Activated CD8-positive, alpha-beta memory T cell treated with anti-CD3 and anti-CD28 coated beads, Interleukin-2, amount 10 ng/mL, durations not matched to agents 7 days and 5 days (primary cell): ENCODE measurements around the gene KIF6. TPM values are rescaled to one million over a fixed set of nuclear protein-coding genes. Genes with fewer than 3 reads are reported as not detected.

Experiments
- ATAC-seq: fragments of 150-1000 bp; cut with Tn5 transposase; one replicate; pipeline ENCODE4 v1.10.0; 2021; ENCODE audit warnings: moderate library complexity
- CTCF ChIA-PET: fragments of 350-600 bp; sonication (Branson Sonifier 250); formaldehyde crosslinking; loops from one replicate; lab custom pipeline; 2021; ENCODE audit warnings: antibody characterized with exemption; lab: Charles Lee
- DNase-seq: peaks from one replicate; pipeline ENCODE4 v3.0.0-alpha.2; 2020
- H3K27ac Mint-ChIP-seq: one replicate; pipeline ENCODE4 v1.8.0; 2021; ENCODE audit warnings: mild to moderate bottlenecking, mixed read lengths
- H3K27me3 Mint-ChIP-seq: one replicate; pipeline ENCODE4 v1.8.0; 2021; ENCODE audit warnings: mixed read lengths
- H3K36me3 Mint-ChIP-seq: one replicate; pipeline ENCODE4 v1.8.0; 2021; ENCODE audit warnings: mild to moderate bottlenecking, mixed read lengths
- H3K4me1 Mint-ChIP-seq: one replicate; pipeline ENCODE4 v1.8.0; 2021; ENCODE audit warnings: mixed read lengths
- H3K4me3 Mint-ChIP-seq: one replicate; pipeline ENCODE4 v1.8.0; 2021; ENCODE audit warnings: mild to moderate bottlenecking, moderate library complexity, mixed read lengths
- H3K9me3 Mint-ChIP-seq: one replicate; pipeline ENCODE4 v1.8.0; 2022; ENCODE audit warnings: low read depth, mixed read lengths
- total RNA-seq, 2 experiments: library from RNA; stranded (reverse); gene quantifications; one replicate each; pipeline ENCODE4 v1.2.3, GENCODE V29; 2021

Gene KIF6
- total RNA-seq, 2 experiments from 2014 or later, result not detected

DNA sequence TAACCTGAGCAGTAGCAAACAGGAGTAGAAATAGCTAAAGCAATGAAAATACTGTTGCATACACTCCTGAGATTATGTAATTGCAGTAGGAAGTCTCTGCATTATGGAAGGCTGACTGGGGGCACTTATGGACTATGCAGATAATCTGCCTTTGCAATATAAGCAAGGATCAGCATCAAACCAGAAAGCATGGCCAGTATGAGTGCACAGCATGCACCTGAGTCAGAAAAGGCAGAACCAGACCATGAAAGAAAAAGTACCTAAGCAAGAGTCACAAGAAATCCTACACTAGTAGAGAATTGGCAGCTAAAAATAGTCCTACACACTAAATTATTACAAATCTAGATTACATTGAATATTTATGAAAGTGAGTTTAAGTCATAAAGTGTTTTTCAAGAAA is 164.3 kb downstream of the KIF6 start:
- H3K4me3 Mint-ChIP-seq, result no peak overlapping the region
- no peak overlapping the region for H3K27ac Mint-ChIP-seq
- H3K4me1 Mint-ChIP-seq, result no peaks in the 10 kb centered on the region
- H3K36me3 Mint-ChIP-seq, result no peaks in the 10 kb centered on the region
- no peaks in the 10 kb centered on the region for H3K9me3 Mint-ChIP-seq
- no peak for DNase-seq
- CTCF ChIA-PET, result interaction anchor here (0.7 kb wide), 1 partner anchor 17 kb away, joined by 3 read pairs; no protein-coding TSS in a partner anchor
- ATAC-seq, result no peak
- H3K27me3 Mint-ChIP-seq, result peaks cover 13% of the 10 kb centered on the region

DNA sequence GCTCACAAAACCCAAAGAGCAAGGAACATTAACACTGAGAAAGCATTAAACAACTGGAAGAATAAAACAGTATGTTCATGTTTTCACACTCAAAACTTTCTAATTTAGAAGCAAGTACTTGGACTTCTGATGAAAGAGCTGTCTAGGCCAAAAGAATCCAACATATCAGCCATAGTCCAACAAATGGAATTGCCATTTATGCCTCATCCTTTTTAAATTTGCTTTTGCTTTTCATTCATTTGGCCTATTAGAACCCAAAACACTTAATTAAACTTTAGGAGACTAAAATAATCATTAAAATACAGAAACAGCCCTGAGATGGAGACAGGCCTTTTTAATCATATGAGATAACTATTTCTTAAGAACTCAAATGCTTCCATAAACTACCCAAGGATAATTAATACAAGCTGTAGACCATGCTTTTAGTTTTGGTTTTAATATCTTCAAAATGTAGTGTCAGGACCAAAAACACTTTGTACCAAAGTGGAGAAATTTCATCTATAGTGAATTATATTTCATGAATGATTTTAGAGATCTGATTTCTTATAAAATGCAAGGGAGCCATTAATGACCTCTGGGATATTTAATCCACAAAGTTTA is 166.5 kb downstream of the KIF6 start:
- CTCF ChIA-PET, result no interaction called here
- no peak overlapping the region for H3K4me3 Mint-ChIP-seq
- DNase-seq (no peak), ATAC-seq (no peak)
- H3K9me3 Mint-ChIP-seq, result no peaks in the 10 kb centered on the region
- no peak overlapping the region for H3K27ac Mint-ChIP-seq
- H3K36me3 Mint-ChIP-seq, result no peaks in the 10 kb centered on the region
- no peaks in the 10 kb centered on the region for H3K4me1 Mint-ChIP-seq
- H3K27me3 Mint-ChIP-seq, result peaks cover 10% of the 10 kb centered on the region

DNA sequence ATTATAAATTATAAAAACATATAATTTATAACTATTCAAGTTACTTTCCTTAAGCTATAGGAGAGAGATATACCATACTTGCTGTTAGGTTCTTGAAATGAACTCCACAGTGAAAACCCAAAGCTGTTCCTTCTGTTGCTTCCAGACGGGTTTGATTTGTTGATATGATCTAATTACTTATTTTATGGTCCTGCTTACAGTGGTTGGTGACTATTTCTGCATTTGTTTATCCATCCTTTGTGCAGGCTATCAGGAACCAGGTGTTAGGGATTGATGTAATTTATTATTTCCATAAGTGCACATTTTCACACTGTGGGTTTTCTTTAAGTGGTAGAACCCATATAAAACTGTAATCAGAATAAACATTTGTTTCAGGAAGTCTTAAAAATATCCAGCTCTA is 167.1 kb downstream of the KIF6 start:
- CTCF ChIA-PET, result no interaction called here
- DNase-seq (no peak), ATAC-seq (no peak)
- Mint-ChIP-seq H3K4me1 (no peaks in the 10 kb centered on the region), H3K36me3 (no peaks in the 10 kb centered on the region), H3K27me3 (peaks cover 10% of the 10 kb centered on the region), H3K4me3 (no peak overlapping the region), H3K27ac (no peak overlapping the region), H3K9me3 (no peaks in the 10 kb centered on the region)

DNA sequence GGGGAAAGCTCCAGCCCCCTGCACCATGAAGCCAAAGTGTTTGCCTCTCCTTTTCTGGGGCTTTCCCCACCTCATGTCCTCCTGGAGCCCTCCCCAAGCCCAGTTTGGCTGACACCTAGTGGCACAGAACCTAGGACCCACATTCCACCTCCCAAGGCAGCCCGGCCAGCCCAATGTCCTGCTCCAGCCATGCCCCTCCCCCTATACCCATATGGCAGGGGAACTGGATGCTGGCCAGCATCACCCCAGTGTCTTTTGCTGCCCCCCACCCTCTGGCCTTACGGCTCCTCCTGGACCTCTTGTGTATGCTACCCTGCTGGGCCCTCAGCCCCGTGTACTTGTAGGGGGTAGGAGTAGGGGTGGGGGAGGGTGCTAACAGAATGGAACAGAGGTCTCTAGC is 170.1 kb downstream of the KIF6 start:
- DNase-seq (no peak), ATAC-seq (no peak)
- H3K4me3 Mint-ChIP-seq, result no peak overlapping the region

DNA sequence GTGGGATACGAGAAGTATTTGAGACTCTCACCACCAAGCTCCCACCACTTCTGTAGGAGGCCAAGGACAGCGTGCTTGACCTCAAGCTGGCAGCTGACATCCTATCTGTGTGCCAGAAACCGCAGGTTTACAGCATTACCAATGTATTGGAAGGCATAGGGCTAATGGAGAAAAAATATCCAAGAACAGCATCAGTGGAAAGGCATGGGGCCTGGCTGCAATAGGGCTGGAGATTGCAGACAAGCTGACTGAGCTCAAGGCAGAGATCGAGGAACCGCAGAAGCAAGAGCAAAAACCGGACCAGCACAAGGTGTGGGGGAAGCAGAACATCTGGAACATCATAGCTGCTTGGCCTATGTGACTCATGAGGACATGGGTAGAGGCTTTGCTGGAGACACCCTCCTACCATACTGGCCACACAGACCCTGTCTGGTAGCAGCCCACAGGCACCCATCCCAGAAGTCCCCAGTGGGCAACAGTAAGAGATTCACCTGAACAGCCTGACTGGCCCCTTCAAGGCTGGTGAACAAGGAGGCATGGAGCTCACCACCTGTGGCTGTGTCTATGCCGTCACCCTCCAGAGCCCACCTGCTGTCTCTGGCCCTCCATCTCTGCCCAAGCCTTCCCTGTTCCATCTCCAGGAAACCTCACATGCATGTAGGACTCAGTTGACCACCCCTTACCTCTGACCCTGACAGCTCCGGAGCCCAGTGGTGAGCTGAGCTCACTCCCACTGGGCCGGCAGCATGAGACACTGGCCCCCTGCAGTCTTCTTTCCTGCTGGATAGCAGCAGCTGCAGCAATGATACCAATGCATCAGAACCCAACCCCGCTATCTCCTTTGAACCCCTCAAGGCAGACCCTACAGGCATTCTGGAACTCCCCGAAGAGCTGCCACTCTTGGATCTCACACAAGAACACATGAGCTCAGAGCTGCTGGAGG is 171.1 kb downstream of the KIF6 start:
- H3K27ac Mint-ChIP-seq, result no peak overlapping the region
- peaks cover 6% of the 10 kb centered on the region for H3K27me3 Mint-ChIP-seq
- ATAC-seq (no peak), DNase-seq (no peak)
- H3K36me3 Mint-ChIP-seq, result no peaks in the 10 kb centered on the region
- CTCF ChIA-PET, result no interaction called here
- no peaks in the 10 kb centered on the region for H3K9me3 Mint-ChIP-seq
- no peaks in the 10 kb centered on the region for H3K4me1 Mint-ChIP-seq
- no peak overlapping the region for H3K4me3 Mint-ChIP-seq

More for the DNA sequence above, 170.1 kb downstream of the KIF6 start:
- H3K36me3 Mint-ChIP-seq, result no peaks in the 10 kb centered on the region
- H3K4me1 Mint-ChIP-seq, result no peaks in the 10 kb centered on the region
- CTCF ChIA-PET, result interaction anchor here (0.7 kb wide), 1 partner anchor 340 kb away, joined by 3 read pairs; no protein-coding TSS in a partner anchor
- H3K27ac Mint-ChIP-seq, result no peak overlapping the region
- H3K27me3 Mint-ChIP-seq, result peaks cover 9% of the 10 kb centered on the region
- no peaks in the 10 kb centered on the region for H3K9me3 Mint-ChIP-seq

DNA sequence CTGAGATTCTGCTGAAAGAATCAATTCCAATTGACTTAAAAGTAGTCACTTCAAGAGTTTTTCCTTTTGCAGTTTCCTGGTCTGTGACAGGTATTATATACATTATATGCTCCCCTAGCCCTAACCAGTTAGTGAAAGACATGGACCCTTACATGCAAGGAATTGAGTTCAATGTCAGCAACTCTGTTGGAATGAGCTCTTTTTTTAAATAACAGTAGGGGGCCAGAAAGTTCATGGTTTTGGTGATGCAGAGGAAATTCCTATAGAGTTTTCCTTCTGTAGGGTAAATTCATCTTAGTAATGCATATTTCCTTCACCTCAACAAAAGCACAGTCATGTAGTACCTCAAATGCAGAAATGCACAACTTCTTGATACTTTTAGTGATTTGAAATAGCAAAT is 172.2 kb downstream of the KIF6 start:
- Mint-ChIP-seq H3K27ac (no peak overlapping the region), H3K27me3 (peaks cover 6% of the 10 kb centered on the region), H3K4me3 (no peak overlapping the region), H3K9me3 (no peaks in the 10 kb centered on the region), H3K4me1 (no peaks in the 10 kb centered on the region), H3K36me3 (no peaks in the 10 kb centered on the region)
- DNase-seq (no peak), ATAC-seq (no peak)
- CTCF ChIA-PET, result no interaction called here

DNA sequence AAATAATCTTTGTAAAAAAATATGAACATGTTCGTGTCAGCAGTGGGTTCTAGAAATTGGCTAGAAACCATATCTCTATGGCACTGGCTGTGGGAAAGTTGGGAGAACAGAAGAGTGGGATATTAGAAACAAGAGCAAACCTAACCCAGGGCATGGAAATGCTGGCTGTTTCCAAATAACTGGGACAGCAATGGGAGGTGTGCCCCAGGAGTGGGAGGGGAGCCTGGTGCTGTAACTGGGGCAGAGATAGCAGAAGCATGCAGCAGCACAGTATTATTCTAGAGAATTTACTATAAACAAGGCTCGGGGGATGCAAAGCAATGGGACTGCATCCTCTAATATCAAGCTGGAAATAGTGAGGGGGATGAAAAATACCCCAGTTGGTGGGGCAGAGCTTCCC is 175.0 kb downstream of the KIF6 start:
- Mint-ChIP-seq H3K9me3 (no peaks in the 10 kb centered on the region), H3K27me3 (peaks cover 12% of the 10 kb centered on the region), H3K4me3 (no peak overlapping the region), H3K4me1 (no peaks in the 10 kb centered on the region), H3K36me3 (no peaks in the 10 kb centered on the region), H3K27ac (no peak overlapping the region)
- ATAC-seq, result no peak
- CTCF ChIA-PET, result no interaction called here
- DNase-seq, result no peak

DNA sequence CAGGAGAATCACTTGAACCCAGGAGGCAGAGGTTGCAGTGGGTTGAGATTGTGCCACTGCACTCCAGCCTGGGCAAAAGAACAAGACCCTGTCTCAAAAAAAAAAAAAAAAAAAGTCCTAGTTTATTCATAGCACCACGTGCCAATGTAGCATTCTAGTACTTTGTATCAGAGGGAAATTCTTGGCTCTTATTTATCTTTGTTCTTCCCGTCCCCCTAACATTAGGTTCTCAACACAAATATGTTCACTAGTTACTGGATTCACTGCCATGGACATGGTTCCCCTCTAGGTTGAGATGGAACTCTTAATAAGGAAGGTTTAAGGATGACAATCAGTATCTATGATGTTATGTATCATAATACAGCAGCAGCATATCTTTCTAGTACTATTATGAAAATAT is 178.5 kb downstream of the KIF6 start:
- Mint-ChIP-seq H3K4me1 (no peaks in the 10 kb centered on the region), H3K4me3 (no peak overlapping the region), H3K36me3 (no peaks in the 10 kb centered on the region), H3K9me3 (no peaks in the 10 kb centered on the region), H3K27ac (no peak overlapping the region), H3K27me3 (peaks cover 23% of the 10 kb centered on the region)
- no peak for DNase-seq
- no peak for ATAC-seq
- CTCF ChIA-PET, result no interaction called here

DNA sequence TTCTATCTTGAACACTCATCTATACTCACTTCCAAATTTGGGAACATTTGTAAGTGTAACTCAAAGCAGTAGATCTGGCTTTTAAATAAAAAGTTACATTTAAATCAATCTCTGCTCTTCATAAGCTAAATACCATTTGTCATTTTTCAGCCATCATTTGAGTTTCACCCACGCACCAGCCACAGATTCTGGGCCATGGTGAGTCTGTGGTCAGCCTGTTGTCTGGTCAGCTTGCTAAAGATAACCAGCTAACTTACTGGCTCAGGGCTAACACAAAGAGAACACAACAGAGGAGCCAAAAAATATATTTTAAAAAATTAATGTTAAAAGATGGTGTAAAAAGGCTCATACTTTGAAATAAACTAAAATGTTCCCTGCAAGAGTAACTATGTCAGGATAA is 181.3 kb downstream of the KIF6 start:
- ATAC-seq, result no peak
- CTCF ChIA-PET, result interaction anchor here (0.9 kb wide), 1 partner anchor 17 kb away, joined by 3 read pairs; no protein-coding TSS in a partner anchor
- Mint-ChIP-seq H3K4me1 (no peaks in the 10 kb centered on the region), H3K27ac (no peak overlapping the region), H3K4me3 (no peak overlapping the region), H3K27me3 (peaks cover 22% of the 10 kb centered on the region), H3K36me3 (no peaks in the 10 kb centered on the region), H3K9me3 (no peaks in the 10 kb centered on the region)
- DNase-seq, result no peak

DNA sequence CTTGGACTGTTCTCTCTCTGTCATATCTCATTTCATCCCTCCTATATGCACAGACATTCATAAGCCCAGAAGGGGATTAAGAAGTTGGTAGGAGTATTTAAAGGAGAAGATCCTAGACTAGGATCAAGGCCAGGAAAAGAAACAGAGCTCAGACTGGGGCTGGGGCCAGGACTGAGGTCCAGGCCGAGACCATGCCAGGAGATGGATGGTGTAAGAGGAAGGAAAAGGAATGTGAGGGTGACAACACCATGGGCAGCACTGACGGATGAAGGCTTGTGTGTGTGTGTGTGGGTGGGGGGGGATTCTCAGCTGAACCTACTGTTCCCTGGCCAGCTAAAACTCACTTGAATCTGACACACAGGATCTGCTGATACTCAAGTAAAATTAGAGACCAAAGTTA is 182.1 kb downstream of the KIF6 start:
- peaks cover 22% of the 10 kb centered on the region for H3K27me3 Mint-ChIP-seq
- H3K36me3 Mint-ChIP-seq, result no peaks in the 10 kb centered on the region
- DNase-seq (no peak), ATAC-seq (no peak)
- H3K4me3 Mint-ChIP-seq, result no peak overlapping the region
- H3K27ac Mint-ChIP-seq, result no peak overlapping the region
- H3K4me1 Mint-ChIP-seq, result no peaks in the 10 kb centered on the region
- H3K9me3 Mint-ChIP-seq, result no peaks in the 10 kb centered on the region
- CTCF ChIA-PET, result no interaction called here

DNA sequence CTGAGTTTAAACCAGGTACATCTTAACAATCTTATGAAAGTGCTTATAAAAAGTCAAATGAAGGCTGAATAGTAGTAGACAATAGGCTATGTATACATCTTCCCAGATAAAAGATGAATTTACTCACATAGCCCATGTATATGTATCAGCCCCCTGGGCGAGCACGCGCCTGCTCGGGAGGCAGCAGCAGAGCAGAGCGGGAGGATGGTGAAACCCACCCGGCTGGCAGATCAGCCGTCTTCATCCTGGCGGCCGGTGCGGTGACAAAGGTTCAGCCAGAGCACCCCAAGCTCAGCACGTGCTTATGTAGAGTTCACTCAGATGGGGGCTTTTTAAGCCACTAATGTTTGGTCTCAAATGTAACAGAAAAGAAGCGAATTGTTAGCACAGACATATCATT is 184.8 kb downstream of the KIF6 start:
- DNase-seq (no peak), ATAC-seq (no peak)
- Mint-ChIP-seq H3K27me3 (peaks cover 11% of the 10 kb centered on the region), H3K36me3 (no peaks in the 10 kb centered on the region), H3K27ac (no peak overlapping the region), H3K9me3 (no peaks in the 10 kb centered on the region), H3K4me1 (no peaks in the 10 kb centered on the region), H3K4me3 (no peak overlapping the region)
- CTCF ChIA-PET, result no interaction called here

DNA sequence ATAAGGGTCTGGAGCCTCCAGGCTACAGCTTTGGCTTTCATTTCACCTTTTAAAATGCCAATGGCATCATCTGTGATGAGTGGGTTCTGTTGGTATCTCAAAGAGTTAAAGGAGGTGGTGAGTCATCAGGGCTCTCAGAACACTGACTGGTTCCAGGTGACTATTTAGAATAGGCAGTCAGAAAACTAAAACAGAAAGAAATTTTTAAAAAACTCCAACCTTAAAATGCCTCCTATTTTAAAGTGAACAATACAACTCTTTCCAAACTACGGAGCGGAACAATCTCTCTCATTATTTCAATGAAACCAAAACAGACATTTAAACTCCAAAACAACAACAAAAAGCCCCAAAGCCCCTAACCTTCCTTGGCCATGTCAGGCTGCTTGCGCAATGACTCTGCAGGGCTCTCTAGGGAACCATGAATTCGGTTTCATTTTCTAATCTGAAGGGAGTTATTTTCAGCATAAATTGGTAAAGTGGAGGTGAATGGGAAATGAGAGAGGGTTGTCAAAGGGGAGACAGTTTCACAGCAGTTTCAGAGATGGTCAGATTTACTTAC is 194.9 kb downstream of the KIF6 start:
- H3K4me3 Mint-ChIP-seq, result no peak overlapping the region
- no peak for DNase-seq
- H3K4me1 Mint-ChIP-seq, result no peaks in the 10 kb centered on the region
- CTCF ChIA-PET, result no interaction called here
- H3K36me3 Mint-ChIP-seq, result no peaks in the 10 kb centered on the region
- no peak for ATAC-seq
- H3K27ac Mint-ChIP-seq, result no peak overlapping the region
- H3K27me3 Mint-ChIP-seq, result peaks cover 18% of the 10 kb centered on the region
- no peaks in the 10 kb centered on the region for H3K9me3 Mint-ChIP-seq

DNA sequence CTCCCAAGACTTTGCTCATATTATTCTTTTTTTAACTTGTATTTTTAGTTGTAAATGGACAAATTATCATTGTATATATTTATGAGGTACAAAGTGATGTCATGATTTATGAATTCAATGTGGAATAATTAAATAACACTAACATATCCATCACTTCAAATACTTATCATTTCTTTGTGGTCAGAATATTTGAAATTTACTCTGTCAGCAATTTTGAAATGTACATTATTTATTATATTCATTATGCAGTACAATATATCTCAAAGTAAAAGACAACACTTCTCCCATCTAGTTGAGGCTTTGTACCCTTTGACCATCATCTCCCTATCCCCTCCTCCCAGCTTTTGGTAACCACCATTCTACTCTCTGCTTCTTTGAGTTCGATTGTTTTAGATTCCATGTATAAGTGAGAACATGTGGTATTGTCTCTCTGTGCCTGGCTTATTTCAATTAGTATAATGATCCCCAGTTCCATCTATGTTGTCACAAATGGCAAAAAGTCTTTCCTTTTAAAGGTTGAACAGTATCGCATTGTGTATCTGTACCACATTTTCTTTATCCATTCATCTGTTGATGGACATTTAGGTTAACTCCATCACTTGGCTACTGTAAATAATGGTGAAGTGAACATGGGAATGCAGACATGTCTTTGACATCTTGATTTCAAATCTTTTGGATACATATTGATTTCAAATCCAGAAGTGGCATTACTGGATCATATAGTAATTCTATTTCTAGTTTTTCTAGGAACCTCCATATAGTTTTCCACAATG is 197.2 kb downstream of the KIF6 start:
- DNase-seq, result no peak
- no peak for ATAC-seq
- H3K36me3 Mint-ChIP-seq, result no peaks in the 10 kb centered on the region
- CTCF ChIA-PET, result no interaction called here
- no peak overlapping the region for H3K4me3 Mint-ChIP-seq
- no peaks in the 10 kb centered on the region for H3K9me3 Mint-ChIP-seq
- H3K27ac Mint-ChIP-seq, result no peak overlapping the region
- no peaks in the 10 kb centered on the region for H3K4me1 Mint-ChIP-seq
- peaks cover 18% of the 10 kb centered on the region for H3K27me3 Mint-ChIP-seq
